ENCODE data around the gene DBP. TPM values are rescaled to one million over a fixed set of nuclear protein-coding genes. Genes with fewer than 3 reads are reported as not detected.

Gene DBP
- total and polyA plus RNA-seq, 10 of the 15 experiments (the other 5 are each of a cell fraction or from before 2014, with no cell fraction given), result 2.0 to 10.6 (median 6.9) TPM

GRCh38 chr19:48634424-48635262, 2.5 kb downstream of the DBP start (continued):
- TF ChIP-seq BCL11A (IDR thresholded peaks at IDR 0.05; ENCODE audit: low read depth, low read length) (0 out of 2 replicates have a peak, but pooled peaks have one; percentile 21), NFXL1 (IDR thresholded peaks at IDR 0.05; ENCODE audit: borderline replicate concordance) (peak; percentile 100), ESRRA (IDR thresholded peaks at IDR 0.05; ENCODE audit: low read length) (no peak), ZZZ3 (IDR thresholded peaks at IDR 0.05; ENCODE audit: control insufficient read depth, insufficient read length, low read depth) (no peak), NR2F1 (conservative IDR thresholded peaks at IDR 0.05) (peak; percentile 71), TAF1 (IDR thresholded peaks at IDR 0.05; ENCODE audit: borderline replicate concordance, low read depth, low read length) (0 out of 2 replicates have a peak, but pooled peaks have one; percentile 18), NRF1 (conservative IDR thresholded peaks at IDR 0.05; ENCODE audit: low read depth, low read length) (0 out of 2 replicates have a peak, but pooled peaks have one; percentile 19), POLR2AphosphoS5 (IDR thresholded peaks at IDR 0.05; ENCODE audit: low read length) (no peak; the same call in 1 of the 2 replicates), RELA (IDR thresholded peaks at IDR 0.05; ENCODE audit: borderline replicate concordance, partially characterized antibody) (no peak), BHLHE40 (IDR thresholded peaks at IDR 0.05; ENCODE audit: borderline replicate concordance in 1 of 2, low read depth in 2 of 2, low read length in 1 of 2) (peak; percentile 99), CBX3 (IDR thresholded peaks at IDR 0.05; ENCODE audit: borderline replicate concordance, low read depth) (no peak), SP1 (IDR thresholded peaks at IDR 0.05; ENCODE audit: low read depth, low read length) (peak; percentile 74), POLR2A (IDR thresholded peaks at IDR 0.05; ENCODE audit: low read depth, low read length) (peak; percentile 78), ATF7 (IDR thresholded peaks at IDR 0.05; ENCODE audit: low read depth) (0 out of 2 replicates have a peak, but pooled peaks have one; percentile 12), LARP7 (IDR thresholded peaks at IDR 0.05) (peak; percentile 69; the same call in 1 of the 2 replicates), RUNX3 (IDR thresholded peaks at IDR 0.05; ENCODE audit: low read length) (no peak), EED (IDR thresholded peaks at IDR 0.05; ENCODE audit: low read depth) (no peak), RAD21 (IDR thresholded peaks at IDR 0.05; ENCODE audit: insufficient read depth, low read depth, low read length) (no peak), RCOR1 (conservative IDR thresholded peaks at IDR 0.05; ENCODE audit: low read depth, low read length) (0 out of 2 replicates have a peak, but pooled peaks have one; percentile 53), TCF3 (IDR thresholded peaks at IDR 0.05; ENCODE audit: borderline replicate concordance, insufficient read depth, low read depth, low read length) (0 out of 2 replicates have a peak, but pooled peaks have one; percentile 14), ZSCAN29 (IDR thresholded peaks at IDR 0.05) (no peak), YY1 (IDR thresholded peaks at IDR 0.05; ENCODE audit: low read depth, low read length) (peak; percentile 66), JUND (IDR thresholded peaks at IDR 0.05; ENCODE audit: low read depth, low read length) (no peak), CEBPB (IDR thresholded peaks at IDR 0.05; ENCODE audit: borderline replicate concordance in 1 of 2, low read depth in 2 of 2, low read length in 2 of 2) (no peak), MYB (IDR thresholded peaks at IDR 0.05; ENCODE audit: borderline replicate concordance, low read depth, low read length) (no peak), ZNF622 (IDR thresholded peaks at IDR 0.05) (no peak)
- TF ChIP-seq, protein P1, sequence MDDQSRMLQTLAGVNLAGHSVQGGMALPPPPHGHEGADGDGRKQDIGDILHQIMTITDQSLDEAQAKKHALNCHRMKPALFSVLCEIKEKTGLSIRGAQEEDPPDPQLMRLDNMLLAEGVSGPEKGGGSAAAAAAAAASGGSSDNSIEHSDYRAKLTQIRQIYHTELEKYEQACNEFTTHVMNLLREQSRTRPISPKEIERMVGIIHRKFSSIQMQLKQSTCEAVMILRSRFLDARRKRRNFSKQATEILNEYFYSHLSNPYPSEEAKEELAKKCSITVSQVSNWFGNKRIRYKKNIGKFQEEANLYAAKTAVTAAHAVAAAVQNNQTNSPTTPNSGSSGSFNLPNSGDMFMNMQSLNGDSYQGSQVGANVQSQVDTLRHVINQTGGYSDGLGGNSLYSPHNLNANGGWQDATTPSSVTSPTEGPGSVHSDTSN (IDR thresholded peaks at IDR 0.05; ENCODE audit: insufficient replicate concordance, low read depth, low read length), result no peak
- TF ChIP-seq, protein P2, sequence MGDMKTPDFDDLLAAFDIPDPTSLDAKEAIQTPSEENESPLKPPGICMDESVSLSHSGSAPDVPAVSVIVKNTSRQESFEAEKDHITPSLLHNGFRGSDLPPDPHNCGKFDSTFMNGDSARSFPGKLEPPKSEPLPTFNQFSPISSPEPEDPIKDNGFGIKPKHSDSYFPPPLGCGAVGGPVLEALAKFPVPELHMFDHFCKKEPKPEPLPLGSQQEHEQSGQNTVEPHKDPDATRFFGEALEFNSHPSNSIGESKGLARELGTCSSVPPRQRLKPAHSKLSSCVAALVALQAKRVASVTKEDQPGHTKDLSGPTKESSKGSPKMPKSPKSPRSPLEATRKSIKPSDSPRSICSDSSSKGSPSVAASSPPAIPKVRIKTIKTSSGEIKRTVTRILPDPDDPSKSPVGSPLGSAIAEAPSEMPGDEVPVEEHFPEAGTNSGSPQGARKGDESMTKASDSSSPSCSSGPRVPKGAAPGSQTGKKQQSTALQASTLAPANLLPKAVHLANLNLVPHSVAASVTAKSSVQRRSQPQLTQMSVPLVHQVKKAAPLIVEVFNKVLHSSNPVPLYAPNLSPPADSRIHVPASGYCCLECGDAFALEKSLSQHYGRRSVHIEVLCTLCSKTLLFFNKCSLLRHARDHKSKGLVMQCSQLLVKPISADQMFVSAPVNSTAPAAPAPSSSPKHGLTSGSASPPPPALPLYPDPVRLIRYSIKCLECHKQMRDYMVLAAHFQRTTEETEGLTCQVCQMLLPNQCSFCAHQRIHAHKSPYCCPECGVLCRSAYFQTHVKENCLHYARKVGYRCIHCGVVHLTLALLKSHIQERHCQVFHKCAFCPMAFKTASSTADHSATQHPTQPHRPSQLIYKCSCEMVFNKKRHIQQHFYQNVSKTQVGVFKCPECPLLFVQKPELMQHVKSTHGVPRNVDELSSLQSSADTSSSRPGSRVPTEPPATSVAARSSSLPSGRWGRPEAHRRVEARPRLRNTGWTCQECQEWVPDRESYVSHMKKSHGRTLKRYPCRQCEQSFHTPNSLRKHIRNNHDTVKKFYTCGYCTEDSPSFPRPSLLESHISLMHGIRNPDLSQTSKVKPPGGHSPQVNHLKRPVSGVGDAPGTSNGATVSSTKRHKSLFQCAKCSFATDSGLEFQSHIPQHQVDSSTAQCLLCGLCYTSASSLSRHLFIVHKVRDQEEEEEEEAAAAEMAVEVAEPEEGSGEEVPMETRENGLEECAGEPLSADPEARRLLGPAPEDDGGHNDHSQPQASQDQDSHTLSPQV (IDR thresholded peaks at IDR 0.05), result no peak
